Neural cell (in vitro differentiated cells): ENCODE measurements around the gene PRPF40A. TPM values are rescaled to one million over a fixed set of nuclear protein-coding genes. Genes with fewer than 3 reads are reported as not detected.

Source experiments
- H2AFZ ChIP-seq: fragments of 200-600, 300-800 bp; sonication (generic), shearing (Covaris generic); 2 replicates; pipeline ENCODE4 v1.6.0; 2014; ENCODE audit warnings: low read depth, mild to moderate bottlenecking, antibody characterized with exemption, low read length, moderate library complexity
- H3F3A ChIP-seq: fragments of 200-600 bp; shearing (Covaris generic); 2 replicates; pipeline ENCODE4 v1.6.1; 2016; ENCODE audit warnings: mild to moderate bottlenecking, moderate library complexity, mixed read lengths, antibody characterized with exemption, low read length; ENCODE audit not compliant: insufficient read depth, poor library complexity, severe bottlenecking
- H3K27ac ChIP-seq: fragments of 200-600, 300-800 bp; sonication (generic), shearing (Covaris generic); 2 replicates; pipeline ENCODE4 v1.5.1; 2014; ENCODE audit warnings: mild to moderate bottlenecking, low read length, moderate library complexity
- H3K27me3 ChIP-seq: fragments of 300-800, 200-600 bp; sonication (generic), shearing (Covaris generic); 2 replicates; pipeline ENCODE4 v1.6.0; 2014; ENCODE audit warnings: mild to moderate bottlenecking, low read depth, low read length, moderate library complexity; ENCODE audit not compliant: insufficient read depth
- H3K36me3 ChIP-seq: fragments of 300-800, 200-600 bp; sonication (generic), shearing (Covaris generic); 2 replicates; pipeline ENCODE4 v1.5.1; 2014; ENCODE audit warnings: mild to moderate bottlenecking, antibody characterized with exemption, low read length, moderate library complexity; ENCODE audit not compliant: insufficient read depth
- H3K4me2 ChIP-seq: fragments of 300-800, 200-600 bp; sonication (generic), shearing (Covaris generic); 2 replicates; pipeline ENCODE4 v1.6.0; 2014; ENCODE audit warnings: mild to moderate bottlenecking, low read length
- H3K4me3 ChIP-seq: fragments of 300-800, 200-600 bp; sonication (generic), shearing (Covaris generic); 2 replicates; pipeline ENCODE4 v1.5.1; 2014; ENCODE audit warnings: mild to moderate bottlenecking, low read length, moderate library complexity
- H3K79me2 ChIP-seq: fragments of 200-600 bp; shearing (Covaris generic); replicated peaks from 2 replicates; pipeline ENCODE4 v1.6.0; 2014; ENCODE audit warnings: mild to moderate bottlenecking, low read length, moderate library complexity; ENCODE audit not compliant: insufficient read depth
- H3K9ac ChIP-seq: fragments of 300-800, 200-600 bp; sonication (generic), shearing (Covaris generic); 2 replicates; pipeline ENCODE4 v1.6.1; 2016; ENCODE audit warnings: mild to moderate bottlenecking, low read length, mixed read lengths
- H3K9me2 ChIP-seq: fragments of 200-600 bp; shearing (Covaris generic); 2 replicates; pipeline ENCODE4 v1.6.1; 2016; ENCODE audit warnings: mild to moderate bottlenecking, low read length, mixed read lengths; ENCODE audit not compliant: insufficient read depth
- H3K9me3 ChIP-seq: fragments of 200-600, 300-800 bp; sonication (generic), shearing (Covaris generic); 2 replicates; pipeline ENCODE4 v1.6.1; 2016; ENCODE audit warnings: mild to moderate bottlenecking, mixed run types, low read length, moderate library complexity, mixed read lengths
- H4K20me1 ChIP-seq: fragments of 200-600 bp; shearing (Covaris generic); 2 replicates; pipeline ENCODE4 v1.6.1; 2016; ENCODE audit warnings: mild to moderate bottlenecking, mixed run types; ENCODE audit not compliant: insufficient read depth
- EP300 ChIP-seq: fragments of 450-650 bp; conservative IDR thresholded peaks from 2 replicates; pipeline ENCODE4 v1.6.1; 2014; ENCODE audit warnings: antibody characterized with exemption, mild to moderate bottlenecking, moderate library complexity; ENCODE audit not compliant: poor library complexity, severe bottlenecking
- EZH2 ChIP-seq: fragments of 200-600, 300-800 bp; shearing (Covaris generic), sonication (generic); IDR thresholded peaks from 2 replicates; pipeline ENCODE4 v1.6.1; 2014; ENCODE audit warnings: antibody characterized with exemption, low read length, borderline replicate concordance, mild to moderate bottlenecking; ENCODE audit not compliant: insufficient read depth, poor library complexity, severe bottlenecking
- MXI1 ChIP-seq: fragments of 450-650 bp; conservative IDR thresholded peaks from 2 replicates; pipeline ENCODE4 v1.6.1; 2014; ENCODE audit warnings: antibody characterized with exemption, mild to moderate bottlenecking; ENCODE audit not compliant: poor library complexity, severe bottlenecking
- POLR2AphosphoS5 ChIP-seq: IDR thresholded peaks from 2 replicates; pipeline ENCODE4 v1.6.1; 2012
- RAD21 ChIP-seq: fragments of 450-650 bp; conservative IDR thresholded peaks from 2 replicates; pipeline ENCODE4 v1.6.1; 2014; ENCODE audit warnings: antibody characterized with exemption, mild to moderate bottlenecking, moderate library complexity
- SMC3 ChIP-seq: fragments of 450-650 bp; conservative IDR thresholded peaks from 2 replicates; pipeline ENCODE4 v1.6.1; 2014; ENCODE audit warnings: antibody characterized with exemption, mild to moderate bottlenecking, moderate library complexity; ENCODE audit not compliant: poor library complexity
- TAF1 ChIP-seq: IDR thresholded peaks from 2 replicates; pipeline ENCODE4 v1.6.1; 2012; ENCODE audit warnings: low read depth
- polyA plus RNA-seq: library from polyadenylated mRNA; depleted of rRNA; stranded (reverse); fragments of >200 nt; gene quantifications from 2 replicates; pipeline ENCODE4 v1.2.3, GENCODE V29; 2014
- TF ChIP-seq, protein P1 (sequence below): IDR thresholded peaks from 2 replicates; pipeline ENCODE4 v1.6.1; 2012; ENCODE audit warnings: borderline replicate concordance
- TF ChIP-seq, protein P2 (sequence below): fragments of 450-650 bp; IDR thresholded peaks from 2 replicates; pipeline ENCODE4 v1.5.1; 2014; ENCODE audit warnings: antibody characterized with exemption, mild to moderate bottlenecking, moderate library complexity; ENCODE audit not compliant: poor library complexity, severe bottlenecking

PRPF40A gene
- polyA plus RNA-seq, 1 donor from 2014 or later, result 105 TPM

DNA sequence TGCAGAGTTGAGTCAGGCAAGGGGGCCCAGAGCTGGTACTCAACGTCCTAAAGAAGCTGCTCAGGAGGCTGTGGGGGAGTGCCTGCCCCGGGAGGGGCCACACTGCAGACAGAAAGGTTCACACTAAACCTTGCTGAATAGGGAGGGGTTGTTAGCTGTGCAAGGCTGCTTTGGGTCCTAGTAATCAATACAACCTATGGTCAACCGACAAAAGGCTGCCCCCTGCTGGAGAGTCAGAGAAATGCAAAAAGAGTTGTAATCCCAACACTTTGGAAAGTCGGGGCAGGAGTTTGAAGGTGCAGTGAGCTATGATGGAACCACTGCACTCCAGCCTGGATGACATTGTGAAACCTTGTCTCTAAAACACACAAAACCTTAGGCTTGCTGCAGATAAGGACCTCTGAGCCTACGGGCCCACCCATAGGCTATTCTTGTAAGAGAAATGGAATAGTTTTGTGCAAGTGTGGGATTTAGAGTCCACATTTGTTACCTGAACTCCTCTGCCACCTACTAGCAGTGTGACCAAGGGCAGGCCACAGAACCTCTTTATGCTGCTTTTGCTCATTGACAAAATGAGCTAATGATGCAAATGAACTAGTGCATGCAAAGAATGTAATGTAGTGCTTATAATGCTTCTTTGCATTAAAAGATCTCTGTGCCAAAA is 81.5 kb downstream of the PRPF40A start:
- Histone ChIP-seq H3K9me3 (no peaks in the 10 kb centered on the region), H3K9ac (no peak overlapping the region), H3K27me3 (no peaks in the 10 kb centered on the region), H3F3A (no peaks in the 10 kb centered on the region), H4K20me1 (no peaks in the 10 kb centered on the region), H3K4me3 (no peak overlapping the region), H3K4me2 (no peak overlapping the region), H3K79me2 (no peaks in the 10 kb centered on the region), H3K36me3 (peaks cover 21% of the 10 kb centered on the region), H2AFZ (no peak overlapping the region), H3K27ac (no peak overlapping the region), H3K9me2 (no peaks in the 10 kb centered on the region)
- no peak for TF ChIP-seq EP300
- TF ChIP-seq POLR2AphosphoS5, result no peak
- TF ChIP-seq, protein P1, sequence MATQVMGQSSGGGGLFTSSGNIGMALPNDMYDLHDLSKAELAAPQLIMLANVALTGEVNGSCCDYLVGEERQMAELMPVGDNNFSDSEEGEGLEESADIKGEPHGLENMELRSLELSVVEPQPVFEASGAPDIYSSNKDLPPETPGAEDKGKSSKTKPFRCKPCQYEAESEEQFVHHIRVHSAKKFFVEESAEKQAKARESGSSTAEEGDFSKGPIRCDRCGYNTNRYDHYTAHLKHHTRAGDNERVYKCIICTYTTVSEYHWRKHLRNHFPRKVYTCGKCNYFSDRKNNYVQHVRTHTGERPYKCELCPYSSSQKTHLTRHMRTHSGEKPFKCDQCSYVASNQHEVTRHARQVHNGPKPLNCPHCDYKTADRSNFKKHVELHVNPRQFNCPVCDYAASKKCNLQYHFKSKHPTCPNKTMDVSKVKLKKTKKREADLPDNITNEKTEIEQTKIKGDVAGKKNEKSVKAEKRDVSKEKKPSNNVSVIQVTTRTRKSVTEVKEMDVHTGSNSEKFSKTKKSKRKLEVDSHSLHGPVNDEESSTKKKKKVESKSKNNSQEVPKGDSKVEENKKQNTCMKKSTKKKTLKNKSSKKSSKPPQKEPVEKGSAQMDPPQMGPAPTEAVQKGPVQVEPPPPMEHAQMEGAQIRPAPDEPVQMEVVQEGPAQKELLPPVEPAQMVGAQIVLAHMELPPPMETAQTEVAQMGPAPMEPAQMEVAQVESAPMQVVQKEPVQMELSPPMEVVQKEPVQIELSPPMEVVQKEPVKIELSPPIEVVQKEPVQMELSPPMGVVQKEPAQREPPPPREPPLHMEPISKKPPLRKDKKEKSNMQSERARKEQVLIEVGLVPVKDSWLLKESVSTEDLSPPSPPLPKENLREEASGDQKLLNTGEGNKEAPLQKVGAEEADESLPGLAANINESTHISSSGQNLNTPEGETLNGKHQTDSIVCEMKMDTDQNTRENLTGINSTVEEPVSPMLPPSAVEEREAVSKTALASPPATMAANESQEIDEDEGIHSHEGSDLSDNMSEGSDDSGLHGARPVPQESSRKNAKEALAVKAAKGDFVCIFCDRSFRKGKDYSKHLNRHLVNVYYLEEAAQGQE, result no peak
- no peak for TF ChIP-seq EZH2
- TF ChIP-seq, protein P2, sequence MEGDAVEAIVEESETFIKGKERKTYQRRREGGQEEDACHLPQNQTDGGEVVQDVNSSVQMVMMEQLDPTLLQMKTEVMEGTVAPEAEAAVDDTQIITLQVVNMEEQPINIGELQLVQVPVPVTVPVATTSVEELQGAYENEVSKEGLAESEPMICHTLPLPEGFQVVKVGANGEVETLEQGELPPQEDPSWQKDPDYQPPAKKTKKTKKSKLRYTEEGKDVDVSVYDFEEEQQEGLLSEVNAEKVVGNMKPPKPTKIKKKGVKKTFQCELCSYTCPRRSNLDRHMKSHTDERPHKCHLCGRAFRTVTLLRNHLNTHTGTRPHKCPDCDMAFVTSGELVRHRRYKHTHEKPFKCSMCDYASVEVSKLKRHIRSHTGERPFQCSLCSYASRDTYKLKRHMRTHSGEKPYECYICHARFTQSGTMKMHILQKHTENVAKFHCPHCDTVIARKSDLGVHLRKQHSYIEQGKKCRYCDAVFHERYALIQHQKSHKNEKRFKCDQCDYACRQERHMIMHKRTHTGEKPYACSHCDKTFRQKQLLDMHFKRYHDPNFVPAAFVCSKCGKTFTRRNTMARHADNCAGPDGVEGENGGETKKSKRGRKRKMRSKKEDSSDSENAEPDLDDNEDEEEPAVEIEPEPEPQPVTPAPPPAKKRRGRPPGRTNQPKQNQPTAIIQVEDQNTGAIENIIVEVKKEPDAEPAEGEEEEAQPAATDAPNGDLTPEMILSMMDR, result peak; percentile 87
- no peak for TF ChIP-seq TAF1
- no peak for TF ChIP-seq MXI1
- TF ChIP-seq SMC3, result peak; percentile 96
- TF ChIP-seq RAD21, result peak; percentile 83

DNA sequence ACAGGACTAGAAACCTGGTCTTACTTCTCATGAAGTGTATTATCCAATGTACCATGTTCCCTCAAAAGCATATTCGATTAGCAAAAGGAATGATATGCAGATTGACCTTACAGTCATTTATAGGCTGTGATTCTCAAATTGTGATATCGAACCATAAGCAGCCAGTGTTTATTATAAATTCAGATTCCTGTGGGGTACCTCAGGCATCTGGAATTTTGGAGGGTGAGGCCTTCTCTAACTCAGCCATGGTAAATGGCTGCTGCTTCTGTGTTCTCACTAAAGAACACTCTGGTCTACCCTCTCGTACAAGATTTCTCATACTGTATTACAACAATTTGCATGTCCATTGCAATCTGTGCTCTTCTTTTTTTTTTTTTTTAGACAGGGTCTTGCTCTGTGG is 84.5 kb downstream of the PRPF40A start:
- no peaks in the 10 kb centered on the region for H4K20me1 ChIP-seq
- H3F3A ChIP-seq, result no peaks in the 10 kb centered on the region
- H3K36me3 ChIP-seq, result peaks cover 15% of the 10 kb centered on the region
- no peaks in the 10 kb centered on the region for H3K9me3 ChIP-seq
- no peaks in the 10 kb centered on the region for H3K79me2 ChIP-seq
- no peaks in the 10 kb centered on the region for H3K27me3 ChIP-seq
- no peaks in the 10 kb centered on the region for H3K9me2 ChIP-seq
- no peak overlapping the region for H3K4me3 ChIP-seq
- TF ChIP-seq EZH2 (no peak), RAD21 (no peak), MXI1 (no peak)
- TF ChIP-seq, protein P2, result no peak
- H2AFZ ChIP-seq, result no peak overlapping the region
- H3K4me2 ChIP-seq, result no peak overlapping the region
- H3K27ac ChIP-seq, result no peak overlapping the region
- H3K9ac ChIP-seq, result no peak overlapping the region
